Mesodermal cell (in vitro differentiated cells): ENCODE measurements around the gene PTPRN2.
"Not testable (repeated sequence)": the region's sequence is repeated elsewhere in the genome, so short reads cannot be mapped to it uniquely, and the experiment has no call there.

Source experiments
- H3K27ac ChIP-seq: 2 replicates; pipeline ENCODE4 v1.7.0; 2013; ENCODE audit warnings: mild to moderate bottlenecking, low read depth, low read length, moderate library complexity; ENCODE audit not compliant: severe bottlenecking
- H3K36me3 ChIP-seq: 2 replicates; pipeline ENCODE4 v1.7.1; 2013; ENCODE audit warnings: mild to moderate bottlenecking, low read length, moderate library complexity; ENCODE audit not compliant: control insufficient read depth, insufficient read depth
- H3K4me1 ChIP-seq: one replicate; pipeline ENCODE4 v1.7.1; 2013; ENCODE audit warnings: mild to moderate bottlenecking, low read length; ENCODE audit not compliant: insufficient read depth, control insufficient read depth, poor library complexity, severe bottlenecking
- H3K4me3 ChIP-seq: 2 replicates; pipeline ENCODE4 v1.7.0; 2013; ENCODE audit warnings: low read length, control low read depth, mild to moderate bottlenecking; ENCODE audit not compliant: insufficient read depth, poor library complexity, severe bottlenecking; ENCODE audit errors: extremely low read depth
- H3K9me3 ChIP-seq: 2 replicates; pipeline ENCODE4 v1.7.1; 2013; ENCODE audit warnings: mild to moderate bottlenecking, low read length, moderate library complexity; ENCODE audit not compliant: control insufficient read depth
- WGBS, 2 experiments: methylation state at CpG; one replicate each; pipeline ENCODE4 v1.1.5; 2013; ENCODE audit warnings: missing lambda C conversion rate in 2 of 2; ENCODE audit not compliant: insufficient coverage in 2 of 2; 5-methylcytosine and 5-hydroxymethylcytosine counted together

The PTPRN2 gene

GRCh38 chr7:157497367-157497743 lies 1090.3 kb downstream of the PTPRN2 start:
- H3K27ac ChIP-seq = no peak overlapping the region

GRCh38 chr7:157496416-157497275 lies 1091.0 kb downstream of the PTPRN2 start:
- Histone ChIP-seq H3K9me3 (peaks cover 57% of the 10 kb centered on the region), H3K27ac (no peak overlapping the region), H3K36me3 (no peaks in the 10 kb centered on the region), H3K4me1 (no peaks in the 10 kb centered on the region), H3K4me3 (no peak overlapping the region)
- WGBS, 2 experiments = 69 to 71% methylated on average over 20 to 24 of the region's 31 CpGs

More at GRCh38 chr7:157497367-157497743, 1090.3 kb downstream of the PTPRN2 start:
- H3K4me1 ChIP-seq = no peaks in the 10 kb centered on the region
- peaks cover 62% of the 10 kb centered on the region for H3K9me3 ChIP-seq
- no peak overlapping the region for H3K4me3 ChIP-seq
- no peaks in the 10 kb centered on the region for H3K36me3 ChIP-seq
- 80 to 86% methylated on average over 4 to 6 of the region's 8 CpGs for WGBS, 2 experiments

GRCh38 chr7:157495594-157495993 lies 1092.0 kb downstream of the PTPRN2 start:
- Histone ChIP-seq H3K4me3 (no peak overlapping the region), H3K4me1 (no peaks in the 10 kb centered on the region), H3K36me3 (no peaks in the 10 kb centered on the region), H3K9me3 (peaks cover 56% of the 10 kb centered on the region), H3K27ac (no peak overlapping the region)
- WGBS, 2 experiments = 83 to 93% methylated on average over 10 to 11 of the region's 13 CpGs

- Histone ChIP-seq H3K4me3 (no peak overlapping the region), H3K4me1 (no peaks in the 10 kb centered on the region), H3K36me3 (no peaks in the 10 kb centered on the region), H3K9me3 (peaks cover 58% of the 10 kb centered on the region), H3K27ac (no peak overlapping the region)
- WGBS, 2 experiments = 29% methylated on average over 1 of the region's 2 CpGs; no CpG with 5 or more reads in 1 of the 2 experiments
Observed at GRCh38 chr7:157495177-157495553, 1092.5 kb downstream of the PTPRN2 start.

- WGBS, 2 experiments = 58 to 69% methylated on average over 10 to 11 of the region's 12 CpGs
- Histone ChIP-seq H3K27ac (no peak overlapping the region), H3K36me3 (no peaks in the 10 kb centered on the region), H3K9me3 (peaks cover 58% of the 10 kb centered on the region), H3K4me1 (no peaks in the 10 kb centered on the region), H3K4me3 (no peak overlapping the region)
Observed at GRCh38 chr7:157494506-157495176, 1093.0 kb downstream of the PTPRN2 start.

GRCh38 chr7:157493776-157494175 lies 1093.8 kb downstream of the PTPRN2 start:
- 28 to 47% methylated on average over 3 of the region's 4 CpGs for WGBS, 2 experiments
- H3K36me3 ChIP-seq = no peaks in the 10 kb centered on the region
- H3K9me3 ChIP-seq = peaks cover 55% of the 10 kb centered on the region
- no peaks in the 10 kb centered on the region for H3K4me1 ChIP-seq
- H3K4me3 ChIP-seq = no peak overlapping the region
- H3K27ac ChIP-seq = no peak overlapping the region

- no peak overlapping the region for H3K4me3 ChIP-seq
- peaks cover 48% of the 10 kb centered on the region for H3K9me3 ChIP-seq
- no peaks in the 10 kb centered on the region for H3K4me1 ChIP-seq
- WGBS, 2 experiments = 45 to 48% methylated on average over 5 of the region's 5 CpGs
- H3K27ac ChIP-seq = no peak overlapping the region
- H3K36me3 ChIP-seq = no peaks in the 10 kb centered on the region
Observed at GRCh38 chr7:157493017-157493416, 1094.6 kb downstream of the PTPRN2 start.

GRCh38 chr7:157490465-157490912 lies 1097.1 kb downstream of the PTPRN2 start:
- no peak overlapping the region for H3K4me3 ChIP-seq
- WGBS, 2 experiments = 0 to 65% methylated on average over 2 to 5 of the region's 8 CpGs
- H3K36me3 ChIP-seq = no peaks in the 10 kb centered on the region
- H3K9me3 ChIP-seq = peaks cover 44% of the 10 kb centered on the region
- H3K27ac ChIP-seq = no peak overlapping the region
- H3K4me1 ChIP-seq = no peaks in the 10 kb centered on the region

- not testable (repeated sequence) for H3K36me3 ChIP-seq, H3K4me1 ChIP-seq, H3K4me3 ChIP-seq, H3K27ac ChIP-seq
- H3K9me3 ChIP-seq = peaks cover 44% of the 10 kb centered on the region
- WGBS, 2 experiments = 22 to 36% methylated on average over 2 of the region's 3 CpGs
Observed at GRCh38 chr7:157489870-157490269, 1097.8 kb downstream of the PTPRN2 start.
